ENCODE measurements around the gene CA4.
A peak's percentile ranks its signal among the peaks of the same experiment; 100 is the strongest.
"Not testable (repeated sequence)": the region's sequence is repeated elsewhere in the genome, so short reads cannot be mapped to it uniquely, and the experiment has no call there.

Gene CA4

DNA sequence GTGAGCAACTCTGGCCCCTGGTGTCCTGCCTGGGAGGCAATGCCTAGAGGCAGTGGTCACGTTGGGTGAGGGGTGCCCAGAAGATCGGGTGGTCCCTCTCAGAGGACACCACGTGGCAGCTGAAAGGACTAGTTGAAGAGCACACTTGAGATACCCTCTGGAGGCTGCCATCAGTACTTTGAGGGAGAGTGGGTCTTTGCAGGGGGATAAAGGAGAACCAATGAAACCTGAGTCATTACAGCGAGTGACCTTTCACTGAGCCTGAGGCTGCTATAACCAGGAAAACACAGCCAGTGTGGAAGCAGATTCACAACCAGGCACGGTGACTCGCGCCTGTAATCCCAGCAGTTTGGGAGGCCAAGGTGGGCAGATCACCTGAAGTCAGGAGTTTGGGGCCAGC is 18.9 kb downstream of the CA4 start:
- H3K36me3 ChIP-seq (ENCODE audit: control insufficient read depth, insufficient read depth, low read length, severe bottlenecking), result no peaks in the 10 kb centered on the region
- H3K4me3 ChIP-seq (ENCODE audit: low read length), result no peak overlapping the region
- no peak for DNase-seq (ENCODE audit: low read depth)
- peaks cover 10% of the 10 kb centered on the region for H3K27me3 ChIP-seq (replicated peaks; ENCODE audit: control insufficient read depth, insufficient read depth, low read length)
- H3K4me1 ChIP-seq (ENCODE audit: control insufficient read depth, insufficient read depth, low read length), result peaks cover 19% of the 10 kb centered on the region
- no peak overlapping the region for H3K9ac ChIP-seq (ENCODE audit: low read length)
- no peaks in the 10 kb centered on the region for H3K9me3 ChIP-seq (ENCODE audit: control insufficient read depth, low read length)

- no peak overlapping the region for H3K9ac ChIP-seq (ENCODE audit: low read length)
- no peaks in the 10 kb centered on the region for H3K9me3 ChIP-seq (ENCODE audit: control insufficient read depth, low read length)
- DNase-seq (ENCODE audit: low read depth), result peak; percentile 35
- H3K4me1 ChIP-seq (ENCODE audit: control insufficient read depth, insufficient read depth, low read length), result peaks cover 29% of the 10 kb centered on the region
- H3K27me3 ChIP-seq (replicated peaks; ENCODE audit: control insufficient read depth, insufficient read depth, low read length), result peaks cover 5% of the 10 kb centered on the region
- H3K36me3 ChIP-seq (ENCODE audit: control insufficient read depth, insufficient read depth, low read length, severe bottlenecking), result no peaks in the 10 kb centered on the region
- no peak overlapping the region for H3K4me3 ChIP-seq (ENCODE audit: low read length)
Measured at GRCh38 chr17:60169921-60170817, 20.4 kb downstream of the CA4 start.

DNA sequence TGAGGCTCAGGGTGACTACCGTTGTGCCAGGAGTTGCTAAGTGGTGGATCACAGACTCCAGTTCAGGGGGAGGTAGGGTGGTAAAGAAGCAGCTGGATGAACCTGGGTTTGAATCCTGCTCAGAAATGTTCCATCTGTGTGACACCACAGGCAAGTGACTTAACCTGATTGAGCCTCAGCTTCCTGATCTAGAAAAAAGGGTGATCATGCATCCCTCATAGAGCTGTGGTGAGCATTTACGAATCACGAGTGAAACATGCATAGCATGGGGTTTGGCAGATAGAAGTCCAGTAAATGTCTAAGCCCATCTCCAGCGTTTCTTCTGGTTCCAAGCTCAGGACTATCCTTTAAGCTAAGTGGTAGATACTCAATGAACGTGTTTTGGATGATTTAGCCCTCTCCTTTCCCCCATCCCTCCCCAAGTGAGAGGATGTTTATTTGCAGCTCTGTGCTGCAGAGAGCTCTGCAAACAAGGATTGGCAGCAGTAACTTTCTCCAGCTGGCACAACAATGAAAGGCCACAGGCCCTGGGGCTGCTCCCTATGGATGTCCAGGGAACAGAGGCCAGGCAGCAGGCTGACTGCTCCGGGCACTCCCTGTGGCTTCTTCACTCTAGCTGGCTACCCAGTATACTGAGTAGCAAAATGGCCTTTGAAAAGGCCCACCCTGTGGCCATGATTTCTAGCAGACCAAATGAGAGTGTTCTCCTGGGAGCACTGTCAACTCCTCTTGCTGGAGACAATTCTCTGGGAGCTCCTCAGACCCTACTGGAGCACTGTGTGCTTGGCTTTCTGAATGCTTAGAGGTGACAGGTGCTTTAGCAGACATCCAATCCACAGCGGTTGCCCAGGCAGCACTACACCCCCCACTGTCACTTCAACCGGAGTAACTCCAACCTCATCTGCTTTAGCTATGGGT is 21.3 kb downstream of the CA4 start:
- peaks cover 29% of the 10 kb centered on the region for H3K4me1 ChIP-seq (ENCODE audit: control insufficient read depth, insufficient read depth, low read length)
- DNase-seq (ENCODE audit: low read depth), result no peak
- no peak overlapping the region for H3K4me3 ChIP-seq (ENCODE audit: low read length)
- H3K27me3 ChIP-seq (replicated peaks; ENCODE audit: control insufficient read depth, insufficient read depth, low read length), result no peaks in the 10 kb centered on the region
- no peak overlapping the region for H3K9ac ChIP-seq (ENCODE audit: low read length)
- no peaks in the 10 kb centered on the region for H3K36me3 ChIP-seq (ENCODE audit: control insufficient read depth, insufficient read depth, low read length, severe bottlenecking)
- H3K9me3 ChIP-seq (ENCODE audit: control insufficient read depth, low read length), result no peaks in the 10 kb centered on the region

- Histone ChIP-seq H3K36me3 (ENCODE audit: control insufficient read depth, insufficient read depth, low read length, severe bottlenecking) (peaks cover 2% of the 10 kb centered on the region), H3K27me3 (replicated peaks; ENCODE audit: control insufficient read depth, insufficient read depth, low read length) (no peaks in the 10 kb centered on the region), H3K4me1 (ENCODE audit: control insufficient read depth, insufficient read depth, low read length) (peaks cover 29% of the 10 kb centered on the region), H3K4me3 (ENCODE audit: low read length) (no peak overlapping the region), H3K9me3 (ENCODE audit: control insufficient read depth, low read length) (no peaks in the 10 kb centered on the region), H3K9ac (ENCODE audit: low read length) (no peak overlapping the region)
- DNase-seq (ENCODE audit: low read depth), result no peak
Measured at GRCh38 chr17:60171753-60172079, 21.9 kb downstream of the CA4 start.

DNA sequence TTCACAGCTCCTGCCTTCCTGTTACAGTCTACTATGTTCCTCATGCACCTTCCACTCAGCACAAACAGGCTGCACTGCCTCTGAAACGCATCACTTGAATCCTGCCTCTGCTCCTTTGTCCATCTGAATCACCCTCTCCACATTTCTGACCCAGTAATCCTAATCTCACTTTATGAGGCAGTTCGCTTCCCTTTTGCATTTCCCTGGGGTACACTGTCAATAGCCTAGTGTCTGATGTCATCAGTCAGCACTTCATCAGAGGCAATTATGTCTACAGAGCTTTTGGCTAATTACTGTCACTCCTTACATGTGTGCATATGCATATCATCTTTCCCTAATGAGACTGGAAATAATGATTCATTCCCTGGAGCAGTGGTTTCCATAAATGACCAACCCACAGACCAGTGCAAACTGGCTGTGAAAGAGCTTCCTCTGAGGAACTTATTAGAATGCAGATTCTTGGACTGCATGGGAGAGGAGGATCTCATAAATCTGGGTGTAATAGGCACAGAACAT is 23.6 kb downstream of the CA4 start:
- Histone ChIP-seq H3K4me3 (ENCODE audit: low read length) (no peak overlapping the region), H3K9ac (ENCODE audit: low read length) (no peak overlapping the region), H3K36me3 (ENCODE audit: control insufficient read depth, insufficient read depth, low read length, severe bottlenecking) (peaks cover 10% of the 10 kb centered on the region), H3K4me1 (ENCODE audit: control insufficient read depth, insufficient read depth, low read length) (peaks cover 29% of the 10 kb centered on the region), H3K9me3 (ENCODE audit: control insufficient read depth, low read length) (no peaks in the 10 kb centered on the region), H3K27me3 (replicated peaks; ENCODE audit: control insufficient read depth, insufficient read depth, low read length) (no peaks in the 10 kb centered on the region)
- DNase-seq (ENCODE audit: low read depth), result no peak

- Histone ChIP-seq H3K4me1 (ENCODE audit: control insufficient read depth, insufficient read depth, low read length) (peaks cover 29% of the 10 kb centered on the region), H3K36me3 (ENCODE audit: control insufficient read depth, insufficient read depth, low read length, severe bottlenecking) (peaks cover 16% of the 10 kb centered on the region), H3K27me3 (replicated peaks; ENCODE audit: control insufficient read depth, insufficient read depth, low read length) (no peaks in the 10 kb centered on the region), H3K4me3 (ENCODE audit: low read length) (no peak overlapping the region), H3K9me3 (ENCODE audit: control insufficient read depth, low read length) (no peaks in the 10 kb centered on the region), H3K9ac (ENCODE audit: low read length) (no peak overlapping the region)
- DNase-seq (ENCODE audit: low read depth), result no peak
Measured at GRCh38 chr17:60174035-60174434, 24.3 kb downstream of the CA4 start.

DNA sequence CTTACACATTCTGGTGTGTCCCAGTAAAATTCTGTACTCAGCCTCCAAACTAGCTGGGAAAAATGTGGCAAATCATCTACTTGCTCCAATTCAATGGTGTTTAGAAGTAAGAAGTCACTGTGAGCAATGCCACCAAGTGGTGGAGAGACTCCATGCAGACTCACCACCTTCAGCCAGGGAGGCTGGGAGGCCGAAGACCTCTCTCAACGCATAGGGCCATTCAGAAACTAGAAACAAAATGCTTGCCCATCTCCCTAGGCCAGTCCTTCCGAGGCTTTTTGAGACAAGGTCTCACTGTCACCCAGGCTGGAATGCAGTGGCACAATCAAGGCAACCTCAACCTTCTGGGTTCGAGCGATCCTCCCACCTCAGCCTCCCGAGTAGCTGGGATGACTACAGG is 25.0 kb downstream of the CA4 start:
- H3K4me3 ChIP-seq (ENCODE audit: low read length); H3K9ac ChIP-seq (ENCODE audit: low read length); DNase-seq (ENCODE audit: low read depth); H3K9me3 ChIP-seq (ENCODE audit: control insufficient read depth, low read length); H3K27me3 ChIP-seq (replicated peaks; ENCODE audit: control insufficient read depth, insufficient read depth, low read length): not testable (repeated sequence)
- Histone ChIP-seq H3K4me1 (ENCODE audit: control insufficient read depth, insufficient read depth, low read length) (peaks cover 28% of the 10 kb centered on the region), H3K36me3 (ENCODE audit: control insufficient read depth, insufficient read depth, low read length, severe bottlenecking) (peaks cover 21% of the 10 kb centered on the region)

GRCh38 chr17:60176763-60177162 is 27.0 kb downstream of the CA4 start:
- H3K27me3 ChIP-seq (replicated peaks; ENCODE audit: control insufficient read depth, insufficient read depth, low read length); H3K4me3 ChIP-seq (ENCODE audit: low read length); H3K9me3 ChIP-seq (ENCODE audit: control insufficient read depth, low read length); H3K9ac ChIP-seq (ENCODE audit: low read length); DNase-seq (ENCODE audit: low read depth): not testable (repeated sequence)
- Histone ChIP-seq H3K4me1 (ENCODE audit: control insufficient read depth, insufficient read depth, low read length) (peaks cover 18% of the 10 kb centered on the region), H3K36me3 (ENCODE audit: control insufficient read depth, insufficient read depth, low read length, severe bottlenecking) (peaks cover 37% of the 10 kb centered on the region)

GRCh38 chr17:60178180-60178579 is 28.4 kb downstream of the CA4 start:
- peaks cover 44% of the 10 kb centered on the region for H3K36me3 ChIP-seq (ENCODE audit: control insufficient read depth, insufficient read depth, low read length, severe bottlenecking)
- DNase-seq (ENCODE audit: low read depth); H3K27me3 ChIP-seq (replicated peaks; ENCODE audit: control insufficient read depth, insufficient read depth, low read length); H3K9ac ChIP-seq (ENCODE audit: low read length); H3K9me3 ChIP-seq (ENCODE audit: control insufficient read depth, low read length); H3K4me3 ChIP-seq (ENCODE audit: low read length): not testable (repeated sequence)
- peaks cover 15% of the 10 kb centered on the region for H3K4me1 ChIP-seq (ENCODE audit: control insufficient read depth, insufficient read depth, low read length)

- not testable (repeated sequence) for DNase-seq (ENCODE audit: low read depth); H3K9ac ChIP-seq (ENCODE audit: low read length); H3K4me1 ChIP-seq (ENCODE audit: control insufficient read depth, insufficient read depth, low read length); H3K9me3 ChIP-seq (ENCODE audit: control insufficient read depth, low read length); H3K4me3 ChIP-seq (ENCODE audit: low read length); H3K27me3 ChIP-seq (replicated peaks; ENCODE audit: control insufficient read depth, insufficient read depth, low read length)
- peaks cover 62% of the 10 kb centered on the region for H3K36me3 ChIP-seq (ENCODE audit: control insufficient read depth, insufficient read depth, low read length, severe bottlenecking)
Measured at GRCh38 chr17:60180380-60180779, 30.6 kb downstream of the CA4 start.

- H3K9ac ChIP-seq (ENCODE audit: low read length); DNase-seq (ENCODE audit: low read depth); H3K4me1 ChIP-seq (ENCODE audit: control insufficient read depth, insufficient read depth, low read length); H3K4me3 ChIP-seq (ENCODE audit: low read length); H3K9me3 ChIP-seq (ENCODE audit: control insufficient read depth, low read length); H3K27me3 ChIP-seq (replicated peaks; ENCODE audit: control insufficient read depth, insufficient read depth, low read length): not testable (repeated sequence)
- H3K36me3 ChIP-seq (ENCODE audit: control insufficient read depth, insufficient read depth, low read length, severe bottlenecking), result peaks cover 76% of the 10 kb centered on the region
Measured at GRCh38 chr17:60186372-60186771, 36.6 kb downstream of the CA4 start.

All from adipocyte (in vitro differentiated cells).